ENCODE measurements around the gene PROSER3.

The PROSER3 gene

GRCh38 chr19:35714601-35715354, 43.2 kb upstream of the PROSER3 start:
- no peak overlapping the region for H3K27ac ChIP-seq
- TF ChIP-seq, protein P1, sequence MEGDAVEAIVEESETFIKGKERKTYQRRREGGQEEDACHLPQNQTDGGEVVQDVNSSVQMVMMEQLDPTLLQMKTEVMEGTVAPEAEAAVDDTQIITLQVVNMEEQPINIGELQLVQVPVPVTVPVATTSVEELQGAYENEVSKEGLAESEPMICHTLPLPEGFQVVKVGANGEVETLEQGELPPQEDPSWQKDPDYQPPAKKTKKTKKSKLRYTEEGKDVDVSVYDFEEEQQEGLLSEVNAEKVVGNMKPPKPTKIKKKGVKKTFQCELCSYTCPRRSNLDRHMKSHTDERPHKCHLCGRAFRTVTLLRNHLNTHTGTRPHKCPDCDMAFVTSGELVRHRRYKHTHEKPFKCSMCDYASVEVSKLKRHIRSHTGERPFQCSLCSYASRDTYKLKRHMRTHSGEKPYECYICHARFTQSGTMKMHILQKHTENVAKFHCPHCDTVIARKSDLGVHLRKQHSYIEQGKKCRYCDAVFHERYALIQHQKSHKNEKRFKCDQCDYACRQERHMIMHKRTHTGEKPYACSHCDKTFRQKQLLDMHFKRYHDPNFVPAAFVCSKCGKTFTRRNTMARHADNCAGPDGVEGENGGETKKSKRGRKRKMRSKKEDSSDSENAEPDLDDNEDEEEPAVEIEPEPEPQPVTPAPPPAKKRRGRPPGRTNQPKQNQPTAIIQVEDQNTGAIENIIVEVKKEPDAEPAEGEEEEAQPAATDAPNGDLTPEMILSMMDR (IDR thresholded peaks at IDR 0.05), result 0 out of 2 replicates have a peak, but pooled peaks have one; percentile 4
- no peak for TF ChIP-seq ZFX (IDR thresholded peaks at IDR 0.05; ENCODE audit: borderline replicate concordance)

- H3K27ac ChIP-seq, result peak overlapping the region; percentile 90
- TF ChIP-seq, protein P1 (IDR thresholded peaks at IDR 0.05), result no peak
- TF ChIP-seq ZFX (IDR thresholded peaks at IDR 0.05; ENCODE audit: borderline replicate concordance), result no peak
Measured at GRCh38 chr19:35715355-35715809, 42.6 kb upstream of the PROSER3 start.

GRCh38 chr19:35715981-35716800, 41.8 kb upstream of the PROSER3 start:
- peak overlapping the region; percentile 90 for H3K27ac ChIP-seq
- TF ChIP-seq ZFX (IDR thresholded peaks at IDR 0.05; ENCODE audit: borderline replicate concordance), result no peak
- TF ChIP-seq, protein P1 (IDR thresholded peaks at IDR 0.05), result no peak

DNA sequence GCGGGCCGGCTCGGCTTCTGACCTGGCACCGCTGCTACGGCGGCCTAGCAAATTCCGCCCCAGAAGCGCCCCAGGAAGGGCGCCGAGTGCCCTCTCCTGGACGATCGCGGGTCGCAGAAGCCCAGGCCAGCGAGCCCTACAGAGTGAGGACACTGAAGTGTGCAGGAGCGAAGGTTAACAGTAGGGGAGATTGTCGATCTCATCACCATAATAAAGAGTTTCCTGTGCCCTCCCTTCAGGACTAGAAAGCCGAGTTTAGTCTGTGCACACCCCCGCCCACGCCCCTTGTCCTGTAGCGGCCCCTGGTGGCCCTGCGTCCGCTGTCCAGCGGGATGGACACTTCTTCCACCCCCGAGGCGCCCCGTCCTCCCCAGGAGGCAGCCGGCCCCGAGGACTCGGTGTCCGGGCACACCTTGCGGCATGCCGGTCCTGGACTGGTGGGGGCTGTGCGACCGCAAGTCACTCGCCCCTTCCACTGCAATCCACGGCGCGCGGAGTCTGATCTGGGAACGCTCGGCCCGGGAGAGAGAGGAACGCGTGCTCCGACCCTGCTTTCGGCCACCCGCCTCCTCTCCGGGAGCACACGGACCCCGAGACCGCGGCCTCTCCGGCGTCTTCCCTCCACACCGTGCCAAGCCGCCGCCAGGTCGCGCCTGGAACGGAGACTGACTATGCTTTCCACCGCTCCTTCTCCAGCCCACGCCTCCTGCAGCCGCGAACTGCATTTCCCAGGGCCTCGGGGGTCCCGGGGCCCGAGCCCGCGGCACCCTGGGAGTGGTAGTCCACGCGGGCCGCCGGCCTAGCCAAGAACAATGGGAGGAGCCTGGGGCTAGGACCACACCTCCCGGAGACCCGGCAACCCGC, 40.9 kb upstream of the PROSER3 start:
- TF ChIP-seq, protein P1 (IDR thresholded peaks at IDR 0.05), result peak; percentile 97
- no peak for TF ChIP-seq ZFX (IDR thresholded peaks at IDR 0.05; ENCODE audit: borderline replicate concordance)
- H3K27ac ChIP-seq, result peak overlapping the region; percentile 90

GRCh38 chr19:35717665-35718344, 40.2 kb upstream of the PROSER3 start, which contains the start of gene KMT2B:
KMT2B (plus strand) TSS chr19:35718003; CDS start chr19:35718019, 16 bp downstream.
- H3K27ac ChIP-seq, result peak within 1 kb of the TSS; percentile 90
- TF ChIP-seq, protein P1 (IDR thresholded peaks at IDR 0.05), result no peak
- no peak for TF ChIP-seq ZFX (IDR thresholded peaks at IDR 0.05; ENCODE audit: borderline replicate concordance)

DNA sequence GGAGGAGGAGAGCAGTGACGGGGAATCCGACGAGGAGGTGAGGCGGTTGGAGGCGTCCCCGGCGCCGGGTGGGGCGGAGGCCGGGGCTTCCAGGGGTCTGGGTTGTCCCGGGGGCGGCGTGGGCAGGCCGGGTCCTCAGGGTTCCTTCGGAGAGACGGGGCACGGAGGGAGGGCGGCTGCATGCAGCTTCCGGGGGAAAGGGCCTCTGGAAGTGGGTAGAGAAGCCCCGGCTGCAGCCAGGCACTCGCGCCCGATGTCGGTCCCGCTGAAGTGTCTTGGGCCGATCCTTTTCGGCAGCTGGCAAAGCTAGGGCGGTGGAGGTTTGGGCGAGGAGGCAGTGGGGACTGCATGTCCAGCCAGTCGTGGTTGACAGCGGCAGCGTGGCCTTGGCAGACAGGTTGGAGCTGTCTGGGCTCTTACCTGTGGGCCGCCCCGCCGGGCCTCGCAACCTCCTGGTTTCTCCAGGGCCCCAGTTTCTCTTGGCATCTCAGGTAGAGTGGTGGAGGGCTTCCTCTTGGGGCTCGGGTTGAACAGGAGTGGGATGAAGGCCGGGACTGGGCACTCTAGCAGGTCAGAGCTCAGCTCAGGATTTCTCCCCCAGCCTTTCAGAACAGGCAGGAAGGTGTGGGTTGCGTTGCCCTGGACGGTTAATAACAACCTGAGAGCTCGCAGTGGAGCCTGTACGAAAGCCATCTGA, 39.5 kb upstream of the PROSER3 start:
- TF ChIP-seq, protein P1 (IDR thresholded peaks at IDR 0.05), result no peak
- TF ChIP-seq ZFX (IDR thresholded peaks at IDR 0.05; ENCODE audit: borderline replicate concordance), result no peak
- H3K27ac ChIP-seq, result peak overlapping the region; percentile 90
